GM23338 (cell line): ENCODE measurements around the gene TRIM43B. TPM values are rescaled to one million over a fixed set of nuclear protein-coding genes. Genes with fewer than 3 reads are reported as not detected.

ENCODE experiments used
- ATAC-seq: fragments of 200-7000 bp; cut with Tn5 transposase; 3 replicates; pipeline ENCODE4 v1.9.1; 2020
- DNase-seq: peaks from one replicate; pipeline ENCODE4 v3.0.0-alpha.2; 2015; ENCODE audit warnings: low spot score
- H2AFZ ChIP-seq: fragments of 200-600 bp; sonication (generic); 2 replicates; pipeline ENCODE4 v1.8.0; 2016; ENCODE audit warnings: antibody characterized with exemption, mild to moderate bottlenecking, moderate library complexity
- H3F3A ChIP-seq: fragments of 200-600 bp; sonication (generic); replicated peaks from 2 replicates; pipeline ENCODE4 v1.8.0; 2017; ENCODE audit warnings: antibody characterized with exemption, mixed run types, low read depth
- H3K27ac ChIP-seq: fragments of 200-600 bp; sonication (generic); 2 replicates; pipeline ENCODE4 v1.6.1; 2016; ENCODE audit warnings: low read depth
- H3K27me3 ChIP-seq: fragments of 200-600 bp; sonication (generic); 2 replicates; pipeline ENCODE4 v1.8.0; 2016; ENCODE audit warnings: mild to moderate bottlenecking, mixed run types, moderate library complexity; ENCODE audit not compliant: insufficient read depth
- H3K36me3 ChIP-seq: fragments of 200-600 bp; sonication (generic); 2 replicates; pipeline ENCODE4 v1.8.0; 2016; ENCODE audit warnings: mild to moderate bottlenecking; ENCODE audit not compliant: insufficient read depth
- H3K4me1 ChIP-seq: fragments of 200-600 bp; sonication (generic); 2 replicates; pipeline ENCODE4 v1.8.0; 2016; ENCODE audit warnings: mild to moderate bottlenecking, moderate library complexity; ENCODE audit not compliant: insufficient read depth
- H3K4me2 ChIP-seq: fragments of 200-600 bp; sonication (generic); 2 replicates; pipeline ENCODE4 v1.7.1; 2017; ENCODE audit warnings: mixed run types
- H3K4me3 ChIP-seq: fragments of 200-600 bp; sonication (generic); 2 replicates; pipeline ENCODE4 v1.6.1; 2016; ENCODE audit warnings: mixed run types
- H3K79me2 ChIP-seq: fragments of 200-600 bp; sonication (generic); replicated peaks from 2 replicates; pipeline ENCODE4 v1.8.0; 2017; ENCODE audit warnings: mild to moderate bottlenecking; ENCODE audit not compliant: insufficient read depth
- H3K9me2 ChIP-seq: fragments of 200-600 bp; sonication (generic); 2 replicates; pipeline ENCODE4 v1.8.0; 2017; ENCODE audit not compliant: insufficient read depth
- H4K20me1 ChIP-seq: fragments of 200-600 bp; sonication (generic); replicated peaks from 2 replicates; pipeline ENCODE4 v1.8.0; 2017; ENCODE audit warnings: mild to moderate bottlenecking; ENCODE audit not compliant: insufficient read depth
- H3K27ac Mint-ChIP-seq: 2 replicates; pipeline ENCODE4 v1.8.0; 2020; ENCODE audit warnings: inconsistent platforms, mild to moderate bottlenecking, moderate library complexity, mixed read lengths
- H3K27me3 Mint-ChIP-seq: 3 replicates; pipeline ENCODE4 v1.8.0; 2022; ENCODE audit warnings: low read depth, mild to moderate bottlenecking, moderate library complexity, mixed read lengths, inconsistent platforms; ENCODE audit not compliant: insufficient read depth, poor library complexity
- H3K36me3 Mint-ChIP-seq: 3 replicates; pipeline ENCODE4 v1.8.0; 2021; ENCODE audit warnings: low read depth, mild to moderate bottlenecking, inconsistent platforms, moderate library complexity, mixed read lengths
- H3K4me1 Mint-ChIP-seq: 3 replicates; pipeline ENCODE4 v1.8.0; 2020; ENCODE audit warnings: mild to moderate bottlenecking, inconsistent platforms, mixed read lengths
- H3K4me3 Mint-ChIP-seq: 3 replicates; pipeline ENCODE4 v1.8.0; 2021; ENCODE audit warnings: moderate library complexity, mild to moderate bottlenecking, inconsistent platforms, mixed read lengths
- H3K9me3 Mint-ChIP-seq: 3 replicates; pipeline ENCODE4 v1.8.0; 2020; ENCODE audit warnings: moderate library complexity, mild to moderate bottlenecking, inconsistent platforms, mixed read lengths
- CTCF ChIP-seq, 2 experiments: fragments of 200-600 bp in 1 of 2; sonication (generic) in 1 of 2; conservative IDR thresholded peaks; 2 replicates each; pipeline versions ENCODE4 v1.5.1 to v1.6.1; 2016 to 2017; ENCODE audit warnings: antibody characterized with exemption in 2 of 2, low read depth in 2 of 2, mild to moderate bottlenecking in 2 of 2, moderate library complexity in 1 of 2
- EZH2 ChIP-seq: fragments of 200-600 bp; sonication (generic); IDR thresholded peaks from one replicate; pipeline ENCODE4 v1.8.0; 2017; ENCODE audit warnings: antibody characterized with exemption, mild to moderate bottlenecking, low read depth; ENCODE audit not compliant: unreplicated experiment
- EZH2phosphoT487 ChIP-seq: fragments of 200-600 bp; sonication (generic); IDR thresholded peaks from one replicate; pipeline ENCODE4 v1.8.1; 2018; ENCODE audit warnings: antibody characterized with exemption; ENCODE audit not compliant: unreplicated experiment
- JUNB ChIP-seq: IDR thresholded peaks from one replicate; pipeline ENCODE4 v1.6.1; 2016; ENCODE audit warnings: antibody characterized with exemption; ENCODE audit not compliant: unreplicated experiment
- NANOG ChIP-seq: IDR thresholded peaks from 2 replicates; pipeline ENCODE4 v1.6.1; 2016; ENCODE audit warnings: antibody characterized with exemption, borderline replicate concordance
- POLR2AphosphoS5 ChIP-seq: IDR thresholded peaks from 2 replicates; pipeline ENCODE4 v1.6.1; 2016; ENCODE audit warnings: antibody characterized with exemption, low read depth
- REST ChIP-seq: IDR thresholded peaks from one replicate; pipeline ENCODE4 v1.6.1; 2018; ENCODE audit warnings: antibody characterized with exemption; ENCODE audit not compliant: unreplicated experiment
- ZNF114 ChIP-seq: fragments of 250-450 bp; sonication (Bioruptor Pico); IDR thresholded peaks from 2 replicates; pipeline ENCODE4 v1.5.0; 2020; ENCODE audit warnings: mild to moderate bottlenecking, moderate library complexity
- ZNF331 ChIP-seq: fragments of 250-450 bp; sonication (Bioruptor Pico); IDR thresholded peaks from 2 replicates; pipeline ENCODE4 v1.5.0; 2020; ENCODE audit warnings: low read depth, mild to moderate bottlenecking, moderate library complexity
- ZNF462 ChIP-seq: fragments of 250-450 bp; sonication (Bioruptor Pico); IDR thresholded peaks from 2 replicates; pipeline ENCODE4 v1.5.0; 2020; ENCODE audit warnings: mild to moderate bottlenecking, moderate library complexity
- polyA plus RNA-seq: library from polyadenylated mRNA; unstranded; fragments of >200 nt; fragmentation: Nextera tagmentation; extraction: Ambion mirVana; gene quantifications from 2 replicates; pipeline ENCODE4 v1.2.1, GENCODE V29; 2016
- total RNA-seq: library from RNA; depleted of rRNA; stranded (reverse); fragments of >200 nt; shearing (Covaris generic); gene quantifications from 2 replicates; pipeline ENCODE4 v1.2.3, GENCODE V29; 2014
- TF ChIP-seq, protein P1 (sequence below): IDR thresholded peaks from 2 replicates; pipeline ENCODE4 v1.6.1; 2016; ENCODE audit warnings: antibody characterized with exemption

Gene TRIM43B
- total and polyA plus RNA-seq, 2 experiments from 2014 or later: 0.44 to 0.66 TPM

GRCh38 chr2:95525294-95526035 lies 40.9 kb upstream of the TRIM43B start:
- H2AFZ ChIP-seq: peak overlapping the region; percentile 76; the same call in 1 of the 2 replicates
- ATAC-seq (no peak), DNase-seq (peak; percentile 11)
- peak overlapping the region; percentile 79 for H3K4me2 ChIP-seq
- H3F3A ChIP-seq: no peaks in the 10 kb centered on the region
- H3K9me2 ChIP-seq: no peaks in the 10 kb centered on the region
- peak overlapping the region; percentile 71 for H3K4me3 ChIP-seq
- Mint-ChIP-seq H3K36me3 (peaks cover 2% of the 10 kb centered on the region; the same call in 1 of the 3 replicates), H3K27ac (no peak overlapping the region), H3K9me3 (no peaks in the 10 kb centered on the region), H3K4me1 (peaks cover 5% of the 10 kb centered on the region; the same call in 2 of the 3 replicates), H3K4me3 (peak overlapping the region; percentile 69), H3K27me3 (peaks cover 13% of the 10 kb centered on the region)
- H3K27me3 ChIP-seq: peaks cover 17% of the 10 kb centered on the region
- no peak overlapping the region for H3K27ac ChIP-seq
- no peaks in the 10 kb centered on the region for H4K20me1 ChIP-seq
- no peaks in the 10 kb centered on the region for H3K79me2 ChIP-seq
- 0 out of 2 replicates have a peak, but pooled peaks cover 7% of the 10 kb centered on the region for H3K4me1 ChIP-seq
- no peaks in the 10 kb centered on the region for H3K36me3 ChIP-seq
- no peak for TF ChIP-seq REST
- no peak for TF ChIP-seq NANOG
- no peak for TF ChIP-seq JUNB
- TF ChIP-seq ZNF331 (CRISPR knock-in tag): no peak
- TF ChIP-seq EZH2: no peak
- TF ChIP-seq ZNF114: no peak
- no peak for TF ChIP-seq EZH2phosphoT487
- TF ChIP-seq, protein P1, sequence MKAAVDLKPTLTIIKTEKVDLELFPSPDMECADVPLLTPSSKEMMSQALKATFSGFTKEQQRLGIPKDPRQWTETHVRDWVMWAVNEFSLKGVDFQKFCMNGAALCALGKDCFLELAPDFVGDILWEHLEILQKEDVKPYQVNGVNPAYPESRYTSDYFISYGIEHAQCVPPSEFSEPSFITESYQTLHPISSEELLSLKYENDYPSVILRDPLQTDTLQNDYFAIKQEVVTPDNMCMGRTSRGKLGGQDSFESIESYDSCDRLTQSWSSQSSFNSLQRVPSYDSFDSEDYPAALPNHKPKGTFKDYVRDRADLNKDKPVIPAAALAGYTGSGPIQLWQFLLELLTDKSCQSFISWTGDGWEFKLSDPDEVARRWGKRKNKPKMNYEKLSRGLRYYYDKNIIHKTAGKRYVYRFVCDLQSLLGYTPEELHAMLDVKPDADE: no peak
- TF ChIP-seq POLR2AphosphoS5: no peak
- TF ChIP-seq ZNF462 (CRISPR knock-in tag): no peak
- TF ChIP-seq CTCF (conservative IDR thresholded peaks at IDR 0.05; ENCODE audit: low read depth in 2 of 2): no peak
